Thyroid gland (tissue), 4 donors: Measurements from ENCODE around the gene TMEM51.

Experiments used
- POLR2A ChIP-seq, 2 donors: fragments of 450-650 bp; IDR thresholded peaks; one replicate each; pipeline ENCODE4 v1.6.1; 2017; ENCODE audit warnings: antibody characterized with exemption in 2 of 2, mild to moderate bottlenecking in 2 of 2, moderate library complexity in 1 of 2
- TF ChIP-seq, protein P1 (sequence below), 6 experiments: fragments of 200-600 bp in 3 of 6; fragments of 450-650 bp in 3 of 6; sonication (generic) in 3 of 6; IDR thresholded peaks; one replicate each; pipeline ENCODE4 v1.5.1; 2016 to 2019; ENCODE audit warnings: antibody characterized with exemption in 6 of 6, mild to moderate bottlenecking in 2 of 6, inconsistent platforms in 1 of 6, moderate library complexity in 1 of 6

DNA sequence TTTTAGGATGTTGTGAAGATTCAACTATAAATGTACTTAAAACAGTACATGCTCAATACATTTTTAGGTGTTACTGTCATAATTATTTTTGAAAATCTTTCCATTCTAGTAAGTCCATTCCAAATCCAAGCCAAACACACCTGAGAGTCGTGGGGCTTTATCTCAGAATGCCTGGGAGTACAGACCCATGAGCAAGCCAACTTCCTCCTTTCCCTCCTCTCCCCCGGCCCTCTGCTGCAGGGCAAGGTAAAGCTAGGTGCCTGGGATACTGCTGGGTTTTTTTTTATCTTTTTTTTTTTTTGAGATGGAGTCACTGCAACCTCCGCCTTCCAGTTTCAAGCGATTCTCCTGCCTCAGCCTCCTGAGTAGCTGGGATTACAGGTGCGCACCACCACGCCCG, 16.5 kb downstream of the TMEM51 start:
- TF ChIP-seq, protein P1, sequence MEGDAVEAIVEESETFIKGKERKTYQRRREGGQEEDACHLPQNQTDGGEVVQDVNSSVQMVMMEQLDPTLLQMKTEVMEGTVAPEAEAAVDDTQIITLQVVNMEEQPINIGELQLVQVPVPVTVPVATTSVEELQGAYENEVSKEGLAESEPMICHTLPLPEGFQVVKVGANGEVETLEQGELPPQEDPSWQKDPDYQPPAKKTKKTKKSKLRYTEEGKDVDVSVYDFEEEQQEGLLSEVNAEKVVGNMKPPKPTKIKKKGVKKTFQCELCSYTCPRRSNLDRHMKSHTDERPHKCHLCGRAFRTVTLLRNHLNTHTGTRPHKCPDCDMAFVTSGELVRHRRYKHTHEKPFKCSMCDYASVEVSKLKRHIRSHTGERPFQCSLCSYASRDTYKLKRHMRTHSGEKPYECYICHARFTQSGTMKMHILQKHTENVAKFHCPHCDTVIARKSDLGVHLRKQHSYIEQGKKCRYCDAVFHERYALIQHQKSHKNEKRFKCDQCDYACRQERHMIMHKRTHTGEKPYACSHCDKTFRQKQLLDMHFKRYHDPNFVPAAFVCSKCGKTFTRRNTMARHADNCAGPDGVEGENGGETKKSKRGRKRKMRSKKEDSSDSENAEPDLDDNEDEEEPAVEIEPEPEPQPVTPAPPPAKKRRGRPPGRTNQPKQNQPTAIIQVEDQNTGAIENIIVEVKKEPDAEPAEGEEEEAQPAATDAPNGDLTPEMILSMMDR (IDR thresholded peaks at IDR 0.05), result no peak
- TF ChIP-seq POLR2A (IDR thresholded peaks at IDR 0.05), result no peak
